Measurements from ENCODE around the gene SSRP1. TPM values are rescaled to one million over a fixed set of nuclear protein-coding genes. Genes with fewer than 3 reads are reported as not detected.
A peak's percentile ranks its signal among the peaks of the same experiment; 100 is the strongest.

Gene SSRP1
- total RNA-seq, 1 experiment from 2014 or later: 173 TPM

- intact Hi-C loops (cut with micrococcal nuclease; ENCODE audit: unreplicated experiment): no loop called here
- Histone ChIP-seq H3K9me3 (ENCODE audit: control insufficient read depth, insufficient read depth, low read depth, low read length) (no peaks in the 10 kb centered on the region), H3K36me3 (ENCODE audit: control insufficient read depth, insufficient read depth, low read length) (no peaks in the 10 kb centered on the region), H3K4me1 (ENCODE audit: control insufficient read depth, insufficient read depth, low read length) (peaks cover 25% of the 10 kb centered on the region), H3K27me3 (ENCODE audit: control insufficient read depth, insufficient read depth, low read length) (no peaks in the 10 kb centered on the region), H3K27ac (ENCODE audit: low read length) (peak overlapping the region; percentile 85), H3K4me3 (ENCODE audit: low read depth in 2 of 2, low read length in 2 of 2) (no peak overlapping the region)
- no peak for TF ChIP-seq CTCF (IDR thresholded peaks at IDR 0.05)
- no peak for TF ChIP-seq TCF7L2 (IDR thresholded peaks at IDR 0.05; ENCODE audit: low read depth, low read length)
- TF ChIP-seq REST (IDR thresholded peaks at IDR 0.05; ENCODE audit: insufficient read depth in 1 of 2, low read depth in 2 of 2, low read length in 1 of 2): no peak
- TF ChIP-seq SIN3A (IDR thresholded peaks at IDR 0.05; ENCODE audit: borderline replicate concordance, insufficient read depth, low read depth, low read length): no peak
- no peak for TF ChIP-seq POLR2AphosphoS5 (IDR thresholded peaks at IDR 0.05; ENCODE audit: low read depth, low read length)
- in situ Hi-C loops (cut with HindIII; ENCODE audit: low pct_unique_long_range_greater_than_20kb, low sequenced_read_pairs): no loop called here
- no peak for ATAC-seq
- POLR2A ChIA-PET: no interaction called here
- no peak for DNase-seq (ENCODE audit: low read depth, low spot score)
- BruUV-seq (replicated peaks): no TSS peak
- CTCF ChIA-PET: no interaction called here
Measured at GRCh38 chr11:57312511-57313021, 23.1 kb downstream of the SSRP1 start.

- no peak for DNase-seq (ENCODE audit: low read depth, low spot score)
- BruUV-seq (replicated peaks): no TSS peak
- H3K9me3 ChIP-seq (ENCODE audit: control insufficient read depth, insufficient read depth, low read depth, low read length): no peaks in the 10 kb centered on the region
- H3K27ac ChIP-seq (ENCODE audit: low read length): peak overlapping the region; percentile 85
- POLR2A ChIA-PET: no interaction called here
- in situ Hi-C loops (cut with HindIII; ENCODE audit: low pct_unique_long_range_greater_than_20kb, low sequenced_read_pairs) (no loop called here), intact Hi-C loops (cut with micrococcal nuclease; ENCODE audit: unreplicated experiment) (no loop called here)
- H3K4me3 ChIP-seq (ENCODE audit: low read depth in 2 of 2, low read length in 2 of 2): peak overlapping the region; percentile 45 to 60
- H3K27me3 ChIP-seq (ENCODE audit: control insufficient read depth, insufficient read depth, low read length): no peaks in the 10 kb centered on the region
- peaks cover 26% of the 10 kb centered on the region for H3K4me1 ChIP-seq (ENCODE audit: control insufficient read depth, insufficient read depth, low read length)
- no peaks in the 10 kb centered on the region for H3K36me3 ChIP-seq (ENCODE audit: control insufficient read depth, insufficient read depth, low read length)
- no peak for TF ChIP-seq CTCF (IDR thresholded peaks at IDR 0.05)
- no peak for TF ChIP-seq REST (IDR thresholded peaks at IDR 0.05; ENCODE audit: insufficient read depth in 1 of 2, low read depth in 2 of 2, low read length in 1 of 2)
- 0 out of 2 replicates have a peak, but pooled peaks have one; percentile 47 for TF ChIP-seq SIN3A (IDR thresholded peaks at IDR 0.05; ENCODE audit: borderline replicate concordance, insufficient read depth, low read depth, low read length)
- TF ChIP-seq TCF7L2 (IDR thresholded peaks at IDR 0.05; ENCODE audit: low read depth, low read length): no peak
- TF ChIP-seq POLR2AphosphoS5 (IDR thresholded peaks at IDR 0.05; ENCODE audit: low read depth, low read length): 0 out of 2 replicates have a peak, but pooled peaks have one; percentile 28
- CTCF ChIA-PET: interaction anchor here (0.5 kb wide), 1 partner anchor 410 kb away, joined by 4 read pairs; no protein-coding TSS in a partner anchor
- ATAC-seq: peak; percentile 98
Measured at GRCh38 chr11:57311109-57311936, 24.4 kb downstream of the SSRP1 start.
